Stimulated activated CD4-positive, alpha-beta T cell treated with anti-CD3 and anti-CD28 coated beads, Interleukin-12 subunit alpha, Interleukin-12 subunit beta, amount 100 ng/mL, for 48 hours (primary cell): ENCODE measurements around the gene CCNY.
"Not testable (repeated sequence)": the region's sequence is repeated elsewhere in the genome, so short reads cannot be mapped to it uniquely, and the experiment has no call there.

Experiments
- DNase-seq, 3 donors: peaks; one replicate each; pipeline ENCODE4 v3.0.0-alpha.2; 2020; ENCODE audit warnings: low read depth in 2 of 3, low spot score in 1 of 3

CCNY gene

GRCh38 chr10:35507519-35508109 lies 171.3 kb downstream of the CCNY start:
- no peak for DNase-seq

GRCh38 chr10:35508647-35509046 lies 172.3 kb downstream of the CCNY start:
- no peak for DNase-seq

DNA sequence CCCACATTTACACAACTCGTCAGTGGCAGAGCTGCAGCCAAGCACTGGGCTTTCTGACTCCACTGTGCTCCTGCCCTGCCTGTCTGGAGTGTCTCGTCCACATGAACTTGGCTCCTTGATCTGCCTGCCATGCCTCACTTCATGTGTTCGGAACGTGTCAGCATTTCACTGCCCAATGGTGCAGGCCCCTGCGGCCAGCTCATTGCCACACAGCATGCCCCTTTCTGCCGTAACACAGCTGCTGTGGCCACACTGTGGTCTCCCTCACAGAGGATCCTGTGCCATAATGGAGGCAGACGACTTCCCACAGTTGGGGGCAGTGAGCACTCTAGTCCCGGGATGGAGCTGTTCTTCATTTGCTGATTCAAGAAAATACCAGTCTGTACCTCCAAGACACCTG lies 174.6 kb downstream of the CCNY start:
- no peak for DNase-seq

- DNase-seq, result no peak
Measured at GRCh38 chr10:35511647-35512046, 175.3 kb downstream of the CCNY start.

DNA sequence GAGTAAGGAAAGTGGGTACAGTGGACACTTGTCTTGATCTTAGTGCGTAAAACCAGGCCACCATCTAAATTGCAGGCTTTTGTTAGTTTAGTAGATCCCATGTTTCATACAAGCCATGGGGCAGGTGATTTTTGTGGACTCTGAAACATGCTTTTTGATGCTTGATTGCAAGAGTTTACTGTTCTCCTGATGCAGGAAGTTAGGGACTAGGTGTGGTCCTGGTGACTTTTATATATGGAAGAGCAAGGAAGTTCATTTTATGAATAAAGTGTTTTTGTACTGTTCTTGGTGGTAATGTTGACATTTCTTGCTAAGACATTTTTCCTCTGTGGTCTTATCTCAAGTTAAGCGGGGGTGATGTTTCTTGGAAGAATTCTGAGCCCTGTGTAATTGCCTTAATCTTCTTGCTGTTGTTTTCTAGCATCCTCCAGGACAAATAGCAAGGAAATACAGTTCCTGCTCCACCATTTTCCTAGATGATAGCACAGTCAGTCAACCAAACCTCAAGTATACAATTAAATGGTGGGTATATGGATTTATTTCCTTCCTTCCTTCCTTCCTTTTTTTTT lies 179.9 kb downstream of the CCNY start:
- DNase-seq, result no peak

DNA sequence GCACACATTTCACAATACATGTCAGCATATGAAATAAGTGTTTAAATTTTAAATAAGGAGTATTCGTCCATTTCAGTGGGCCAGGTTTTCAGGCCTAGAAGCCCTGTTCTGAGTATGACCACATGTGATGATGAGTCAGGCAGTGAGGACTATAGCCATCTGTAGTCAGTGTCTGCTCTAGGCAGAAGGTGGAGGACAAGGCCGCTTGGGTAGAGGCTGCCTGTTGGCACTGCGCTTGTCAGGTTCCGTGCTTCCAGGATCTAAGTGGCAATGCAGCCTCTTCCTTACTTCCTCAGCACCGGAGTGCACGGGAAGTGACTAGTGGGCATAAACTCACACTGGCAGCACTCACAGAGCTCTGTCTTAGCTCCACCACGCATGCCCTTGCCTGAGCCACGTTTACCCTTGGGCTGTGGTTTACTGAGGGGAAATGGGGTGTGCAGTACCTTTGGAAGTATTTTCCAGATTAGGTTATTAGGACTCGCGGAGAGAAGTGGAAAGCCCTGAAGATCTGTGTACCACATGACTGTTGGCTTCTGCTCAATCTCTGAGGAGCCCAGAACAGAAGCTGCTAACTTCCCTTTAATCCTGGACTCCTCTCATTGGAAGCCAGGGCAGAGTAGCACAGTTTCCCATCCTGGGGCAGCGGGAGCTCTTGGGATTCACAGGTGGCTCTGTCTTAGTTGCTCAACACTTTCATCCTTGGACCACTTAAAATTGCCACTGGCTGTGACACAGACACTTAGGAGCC lies 181.3 kb downstream of the CCNY start:
- no peak for DNase-seq

- DNase-seq, result not testable (repeated sequence)
Measured at GRCh38 chr10:35518187-35518586, 181.9 kb downstream of the CCNY start.

DNA sequence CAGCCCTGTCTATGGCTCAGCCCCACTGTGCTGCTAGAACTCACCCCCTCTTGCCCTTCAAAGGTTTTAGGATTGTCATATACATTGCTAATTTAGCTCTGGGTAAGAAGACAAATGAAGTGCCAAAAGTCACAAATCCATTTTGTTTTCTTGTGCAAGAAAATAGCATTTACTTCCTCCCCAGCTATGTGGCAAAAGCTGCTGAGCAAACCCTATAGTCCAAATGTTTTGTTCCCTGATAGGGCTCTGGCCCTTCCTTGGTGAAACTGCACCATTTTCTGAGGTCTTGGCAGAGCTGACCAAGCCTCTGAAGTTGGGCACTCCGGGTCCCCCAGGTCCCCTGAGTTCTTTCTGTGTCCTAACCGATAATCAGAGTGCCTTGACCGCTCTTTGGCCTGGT lies 184.7 kb downstream of the CCNY start:
- no peak for DNase-seq

GRCh38 chr10:35523670-35524225 lies 187.4 kb downstream of the CCNY start:
- DNase-seq, result no peak

- DNase-seq, result no peak
Measured at GRCh38 chr10:35526746-35527145, 190.4 kb downstream of the CCNY start.

- no peak for DNase-seq
Measured at GRCh38 chr10:35532141-35532540, 195.8 kb downstream of the CCNY start.

DNA sequence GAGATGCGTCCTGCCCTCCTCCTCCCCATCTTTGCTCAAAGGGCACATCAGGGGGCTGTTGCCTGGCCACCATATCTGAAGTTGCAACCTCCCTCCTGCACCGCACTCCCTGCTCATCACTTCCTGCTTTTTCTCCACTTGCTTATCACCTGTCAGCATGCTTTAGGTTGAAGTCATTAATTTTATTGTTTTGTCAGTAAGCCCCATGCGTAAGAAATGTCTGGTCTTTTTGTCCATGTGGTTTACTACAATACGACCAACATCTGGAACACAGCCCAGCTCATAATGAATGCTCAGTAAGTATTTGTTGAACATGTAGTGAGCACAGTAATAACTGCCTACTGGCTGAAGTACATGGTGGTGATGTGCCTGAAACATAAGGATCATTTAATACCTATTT lies 197.3 kb downstream of the CCNY start:
- no peak for DNase-seq

DNA sequence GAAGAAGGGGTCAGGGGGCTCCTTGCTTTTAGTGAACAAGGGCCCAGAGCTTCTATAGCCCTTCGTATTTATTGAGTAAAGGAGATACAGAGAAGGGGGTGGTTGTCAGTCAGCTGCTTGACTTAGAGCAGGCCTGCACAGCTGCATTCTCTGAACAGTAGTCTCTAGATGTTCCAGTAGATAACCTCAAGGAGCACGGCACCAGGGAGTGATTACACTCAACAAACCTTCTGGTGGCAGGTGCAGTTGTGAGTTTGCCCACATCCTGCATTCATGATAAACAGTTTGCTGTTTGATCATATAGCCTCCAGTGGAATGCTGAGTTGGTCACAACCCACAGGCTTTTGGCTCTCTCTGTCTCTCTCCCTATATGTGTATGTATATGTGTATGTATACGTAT lies 198.8 kb downstream of the CCNY start:
- no peak for DNase-seq

DNA sequence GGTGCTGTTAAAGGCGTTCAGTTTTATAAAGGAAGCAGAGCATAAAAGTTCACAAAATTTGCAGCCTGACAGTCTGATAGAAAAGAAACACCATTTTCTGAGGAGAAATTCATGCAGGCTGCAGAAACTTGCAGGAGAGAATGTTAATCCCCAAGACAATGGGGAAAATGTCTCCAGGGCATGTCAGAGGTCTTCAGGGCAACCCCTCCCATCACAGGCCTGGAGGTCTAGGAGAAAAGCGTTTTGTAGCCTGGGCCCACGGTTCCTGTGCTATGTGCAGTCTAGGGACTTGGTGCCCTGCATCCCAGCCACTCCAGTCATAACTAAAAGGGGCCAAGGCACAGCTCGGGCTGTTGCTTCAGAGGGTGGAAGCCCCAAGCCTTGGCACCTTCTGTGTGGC lies 200.5 kb downstream of the CCNY start:
- no peak for DNase-seq

GRCh38 chr10:35537925-35538324 lies 201.6 kb downstream of the CCNY start:
- not testable (repeated sequence) for DNase-seq

DNA sequence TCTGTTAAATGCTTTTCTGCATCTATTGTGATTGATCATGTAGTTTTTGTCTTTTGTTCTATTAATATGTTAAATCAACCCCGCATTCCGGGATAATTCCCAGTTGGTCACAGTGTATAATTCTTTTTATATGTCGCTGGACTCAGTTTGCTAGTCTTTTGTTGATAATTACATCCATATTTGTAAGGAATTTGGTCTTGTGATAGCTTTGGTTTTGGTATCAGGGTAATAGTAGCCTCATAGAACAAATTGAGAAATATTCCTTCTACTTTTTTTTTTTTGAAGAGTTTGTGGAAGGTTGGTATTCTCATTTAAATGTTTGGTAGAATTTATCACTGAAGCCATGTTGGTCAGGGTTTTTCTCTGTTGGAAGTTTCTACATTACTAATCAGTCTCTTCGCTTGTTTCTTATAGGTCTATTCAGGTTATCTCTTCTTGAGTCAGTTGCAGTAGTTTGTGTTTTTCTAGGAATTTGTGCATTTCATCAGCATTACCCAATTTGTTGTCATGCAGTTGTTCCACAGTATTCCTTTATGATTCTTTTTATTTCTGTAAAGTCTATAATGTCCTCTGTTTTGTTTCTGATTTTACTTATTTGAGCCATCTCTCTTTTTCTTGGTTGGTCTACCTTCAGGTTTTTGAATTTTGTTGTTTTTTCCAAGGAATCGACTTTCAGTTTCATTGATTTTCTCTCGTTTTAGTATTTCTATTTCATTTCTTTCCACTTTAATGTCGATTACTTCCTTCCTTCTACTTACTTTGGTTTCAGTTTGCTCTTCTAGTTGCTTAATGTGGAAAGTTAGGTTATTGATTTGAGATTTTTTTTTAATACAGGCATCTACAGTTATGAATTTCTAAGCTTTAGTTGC lies 204.2 kb downstream of the CCNY start:
- no peak for DNase-seq

DNA sequence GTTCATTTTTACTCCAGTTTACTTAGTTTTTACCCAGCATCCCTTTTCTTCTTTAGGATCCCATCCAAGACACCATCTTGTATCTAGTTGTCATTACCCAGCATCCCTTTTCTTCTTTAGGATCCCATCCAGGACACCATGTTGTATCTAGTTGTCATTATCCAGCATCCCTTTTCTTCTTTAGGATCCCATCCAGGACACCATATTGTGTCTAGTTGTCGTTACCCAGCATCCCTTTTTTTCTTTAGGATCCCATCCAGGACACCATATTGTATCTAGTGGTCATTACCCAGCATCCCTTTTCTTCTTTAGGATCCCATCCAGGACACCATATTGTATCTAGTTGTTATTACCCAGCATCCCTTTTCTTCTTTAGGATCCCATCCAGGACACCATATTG lies 205.4 kb downstream of the CCNY start:
- no peak for DNase-seq

- no peak for DNase-seq
Measured at GRCh38 chr10:35542303-35542702, 206.0 kb downstream of the CCNY start.

DNA sequence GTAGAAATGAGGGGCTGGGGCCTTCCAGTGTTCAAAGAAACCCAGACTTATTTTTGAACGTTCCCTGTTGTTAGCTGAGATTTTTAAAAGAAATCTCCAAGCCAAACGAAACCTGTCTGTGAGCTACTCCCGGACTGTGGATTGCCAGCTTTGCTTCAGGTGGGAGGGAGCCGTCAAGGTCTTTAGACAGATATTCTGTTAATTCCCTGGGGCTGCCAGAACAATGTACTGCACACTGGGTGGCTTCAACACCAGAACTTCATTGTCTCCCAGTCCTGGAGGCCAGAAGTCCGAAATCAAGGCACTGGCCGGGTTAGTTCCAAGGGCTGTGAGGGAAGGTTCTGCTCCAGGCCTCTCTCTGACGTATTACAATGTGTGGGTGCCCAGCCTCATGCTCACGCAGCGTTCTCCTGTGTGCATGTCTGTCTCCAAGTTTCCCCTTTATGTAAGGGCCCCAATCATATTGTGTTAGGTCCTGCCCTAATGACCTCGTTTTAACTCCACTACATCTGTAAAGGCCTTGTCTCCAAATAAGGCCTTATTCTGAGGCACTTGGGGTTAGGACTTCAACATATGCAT lies 208.9 kb downstream of the CCNY start:
- no peak for DNase-seq

GRCh38 chr10:35545878-35546590 lies 209.7 kb downstream of the CCNY start:
- DNase-seq, result no peak
